Activated CD4-positive, alpha-beta T cell treated with anti-CD3 and anti-CD28 coated beads, Interleukin-2, amount 50 U/mL, for 16 hours (primary cell): ENCODE data around the gene SLC44A2.
"Not testable (repeated sequence)": the region's sequence is repeated elsewhere in the genome, so short reads cannot be mapped to it uniquely, and the experiment has no call there.

Source experiments
- DNase-seq: peaks from one replicate; pipeline ENCODE4 v3.0.0-alpha.2; 2020

The SLC44A2 gene

DNA sequence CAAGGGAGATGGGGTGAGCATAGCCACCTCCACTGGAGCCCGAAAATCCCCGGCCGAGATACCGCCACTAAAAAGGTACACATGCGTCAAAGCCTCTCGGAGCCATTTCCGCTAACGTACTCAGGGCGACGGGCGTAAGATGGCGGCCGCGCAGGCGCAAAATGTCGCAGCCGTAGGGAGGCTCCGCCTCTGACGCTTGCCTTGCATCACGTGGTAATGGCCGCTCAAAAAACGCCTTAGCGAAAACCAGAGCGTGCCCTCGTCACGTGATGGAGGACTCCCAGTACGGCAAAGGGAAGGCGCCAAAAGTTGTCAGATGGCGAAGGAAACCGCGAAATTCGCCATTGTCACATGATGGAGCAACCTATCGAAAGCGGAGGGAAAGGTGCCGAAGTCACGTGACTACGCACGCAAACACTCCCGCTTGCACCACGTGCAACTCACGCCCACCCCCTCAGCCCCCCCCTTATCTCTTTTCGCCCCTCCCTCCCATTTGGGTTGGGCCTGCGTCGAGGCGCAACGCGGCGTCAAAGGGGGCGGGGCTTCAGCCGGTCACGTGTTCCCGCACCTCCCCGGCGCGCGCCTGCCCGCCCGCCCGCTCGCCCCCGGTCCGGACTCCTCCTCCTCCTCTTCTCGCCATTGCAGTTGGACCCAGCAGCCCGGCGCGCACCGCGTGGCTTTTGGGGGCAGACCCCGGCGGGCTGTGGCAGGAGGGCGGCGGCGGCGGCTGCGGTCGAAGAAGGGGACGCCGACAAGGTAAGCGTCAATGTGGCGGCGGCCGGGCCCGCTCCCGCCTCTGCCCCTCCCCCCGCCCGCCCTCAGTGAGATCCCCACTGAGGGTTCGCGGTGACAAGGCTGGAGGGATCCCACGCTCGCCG is 28.6 kb downstream of the SLC44A2 start, which contains the start of gene ILF3:
Gene ILF3 (plus strand): TSS at position 615 of the 878 bp plus-strand sequence. CDS start 16,260 bp downstream, outside the sequence.
- DNase-seq: peak; percentile 100

DNA sequence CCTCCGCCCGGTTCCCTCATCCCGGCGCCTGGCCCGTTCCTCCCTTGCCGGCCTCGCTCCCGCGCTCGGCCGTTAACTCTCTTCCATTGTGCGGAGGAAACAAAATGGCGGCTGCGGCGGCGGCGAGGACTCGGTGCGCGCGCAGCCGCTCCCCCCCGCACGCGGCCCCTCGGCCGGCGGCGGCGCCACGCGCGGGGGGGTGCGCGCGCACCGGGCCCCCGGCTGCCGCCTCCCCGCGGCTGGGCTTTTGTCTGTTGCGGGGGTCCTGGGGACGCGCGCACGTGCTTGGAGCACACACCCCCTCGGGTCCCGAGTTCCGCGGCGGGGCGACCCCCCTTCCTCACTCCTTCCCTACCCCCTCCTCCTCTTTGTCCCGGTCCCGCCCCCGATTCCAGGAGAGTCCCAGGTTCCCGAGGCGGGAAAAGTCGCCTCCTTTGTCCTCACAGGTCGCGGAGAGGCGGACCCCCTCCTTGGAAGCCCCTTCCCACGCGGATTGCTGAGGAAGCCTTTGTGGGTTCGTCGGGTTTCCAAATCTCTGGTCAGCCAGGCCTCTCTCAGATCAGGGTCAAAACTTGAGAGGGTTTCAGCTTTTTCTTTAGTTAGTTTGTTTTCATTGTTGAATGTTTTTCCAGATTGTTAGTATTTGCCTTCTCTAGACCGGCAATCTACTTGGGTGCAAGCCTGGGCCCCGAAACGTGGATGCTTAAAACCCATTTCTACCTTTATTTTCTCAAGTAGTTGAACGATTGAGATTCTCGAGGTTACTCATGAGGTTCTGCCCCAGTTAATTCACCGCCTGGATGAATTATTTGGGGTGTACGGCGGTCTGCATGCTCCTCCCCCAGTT is 29.5 kb downstream of the SLC44A2 start:
- peak; percentile 62 for DNase-seq

GRCh38 chr19:10655457-10656312 is 30.3 kb downstream of the SLC44A2 start:
- peak; percentile 29 for DNase-seq

GRCh38 chr19:10660346-10660745 is 35.0 kb downstream of the SLC44A2 start:
- no peak for DNase-seq

DNA sequence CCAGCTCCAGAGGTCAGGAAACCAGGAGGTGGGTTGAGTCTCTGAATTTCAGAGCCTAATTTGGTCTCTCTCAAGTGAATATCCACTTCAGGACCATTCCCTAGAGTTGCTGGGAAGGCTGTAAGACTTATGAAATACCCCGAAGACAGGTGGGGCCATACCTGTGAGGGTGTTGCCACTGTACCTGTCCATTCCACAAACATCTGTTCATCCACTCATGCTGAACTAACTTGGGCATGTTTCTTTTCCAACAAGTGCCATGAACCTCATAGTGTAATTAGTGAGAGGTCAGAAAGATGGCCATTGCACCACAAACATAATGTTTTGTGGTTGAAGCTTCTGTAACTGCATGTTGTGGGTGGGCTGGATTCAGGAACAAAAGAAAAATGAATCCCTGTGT is 36.6 kb downstream of the SLC44A2 start:
- no peak for DNase-seq

GRCh38 chr19:10662384-10663251 is 37.3 kb downstream of the SLC44A2 start:
- no peak for DNase-seq

GRCh38 chr19:10663252-10663563 is 37.9 kb downstream of the SLC44A2 start:
- not testable (repeated sequence) for DNase-seq

- no peak for DNase-seq
These were observed 42.5 kb downstream of the SLC44A2 start for GRCh38 chr19:10667867-10668266.

- DNase-seq: no peak
These were observed 43.9 kb downstream of the SLC44A2 start for GRCh38 chr19:10669246-10669645.

- no peak for DNase-seq
These were observed 44.8 kb downstream of the SLC44A2 start for GRCh38 chr19:10670182-10670581.

GRCh38 chr19:10670876-10671804 is 45.8 kb downstream of the SLC44A2 start:
- DNase-seq: no peak

DNA sequence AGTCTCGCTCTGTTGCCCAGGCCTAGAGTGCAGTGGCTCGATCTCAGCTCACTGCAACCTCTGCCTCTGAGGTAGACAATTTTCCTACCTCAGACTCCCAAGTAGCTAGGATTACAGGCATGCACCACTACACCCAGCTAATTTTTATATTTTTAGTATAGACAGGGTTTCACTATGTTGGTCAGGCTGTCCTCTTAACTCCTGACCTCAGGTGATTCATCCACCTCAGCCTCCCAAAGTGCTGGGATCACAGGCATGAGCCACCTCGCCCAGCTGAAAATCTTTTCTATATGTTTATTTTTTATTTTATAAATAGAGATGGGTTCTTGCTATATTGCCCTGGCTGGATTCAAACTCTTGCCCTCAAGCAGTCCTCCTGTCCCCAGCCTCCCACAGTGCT is 46.6 kb downstream of the SLC44A2 start:
- not testable (repeated sequence) for DNase-seq

DNA sequence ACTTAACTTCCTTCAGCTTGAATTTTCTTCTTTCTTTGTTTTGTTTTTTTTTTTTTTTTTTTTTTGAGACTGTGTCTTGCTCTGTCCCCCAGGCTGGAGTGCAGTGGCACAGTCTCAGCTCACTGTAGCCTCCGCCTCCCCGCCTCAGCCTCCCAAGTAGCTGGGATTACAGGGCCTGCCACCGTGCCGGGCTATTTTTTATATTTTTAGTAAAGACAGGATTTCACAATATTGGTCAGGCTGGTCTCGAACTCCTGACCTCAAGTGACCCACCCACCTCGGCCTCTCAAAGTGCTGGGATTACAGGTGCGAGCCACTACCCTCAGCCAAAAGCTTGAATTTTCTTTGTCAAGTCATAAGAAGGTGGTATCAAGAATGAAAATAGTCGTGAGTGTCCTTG is 49.9 kb downstream of the SLC44A2 start:
- not testable (repeated sequence) for DNase-seq

DNA sequence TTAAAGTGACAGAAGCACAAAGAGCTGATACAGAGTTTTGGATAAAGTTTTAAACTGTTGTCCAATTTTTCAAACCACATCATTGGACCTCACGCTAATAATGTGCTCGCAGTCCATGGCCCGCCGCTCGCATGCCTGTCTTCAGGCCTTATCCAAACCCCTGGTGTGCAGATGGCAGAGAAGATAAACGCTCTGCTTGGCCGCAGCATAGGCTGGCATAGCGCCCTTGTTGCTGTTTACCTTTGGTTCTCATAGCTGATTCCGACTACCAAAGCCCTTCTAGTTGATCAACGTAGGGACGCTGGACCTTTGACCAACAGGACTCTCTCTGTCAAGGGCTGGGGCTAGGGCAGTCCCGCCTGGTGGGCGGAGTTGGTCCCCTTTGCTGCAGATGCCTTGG is 52.4 kb downstream of the SLC44A2 start:
- no peak for DNase-seq

GRCh38 chr19:10678813-10679212 is 53.5 kb downstream of the SLC44A2 start:
- DNase-seq: no peak

DNA sequence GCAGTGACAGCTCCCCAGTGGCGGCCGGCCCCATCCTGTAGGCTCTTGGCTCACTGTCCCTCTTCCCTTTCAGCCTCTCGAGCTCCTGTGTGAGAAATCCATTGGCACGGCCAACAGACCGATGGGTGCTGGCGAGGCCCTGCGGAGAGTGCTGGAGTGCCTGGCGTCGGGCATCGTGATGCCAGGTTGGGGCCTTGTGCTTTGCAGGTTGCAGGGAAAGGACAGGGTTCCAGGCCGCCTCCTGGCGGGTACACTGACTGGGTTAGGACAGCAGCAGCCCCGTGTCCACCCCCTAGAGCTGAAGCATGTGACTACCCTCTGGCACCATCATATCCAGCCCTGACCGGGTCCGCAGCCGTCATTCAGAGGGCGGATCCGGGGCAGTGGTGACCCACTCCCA is 54.4 kb downstream of the SLC44A2 start:
- DNase-seq: no peak

- DNase-seq: no peak
These were observed 55.3 kb downstream of the SLC44A2 start for GRCh38 chr19:10680545-10681135.

GRCh38 chr19:10681658-10682057 is 56.3 kb downstream of the SLC44A2 start:
- no peak for DNase-seq

- DNase-seq: no peak
These were observed 57.2 kb downstream of the SLC44A2 start for GRCh38 chr19:10682397-10683063.

DNA sequence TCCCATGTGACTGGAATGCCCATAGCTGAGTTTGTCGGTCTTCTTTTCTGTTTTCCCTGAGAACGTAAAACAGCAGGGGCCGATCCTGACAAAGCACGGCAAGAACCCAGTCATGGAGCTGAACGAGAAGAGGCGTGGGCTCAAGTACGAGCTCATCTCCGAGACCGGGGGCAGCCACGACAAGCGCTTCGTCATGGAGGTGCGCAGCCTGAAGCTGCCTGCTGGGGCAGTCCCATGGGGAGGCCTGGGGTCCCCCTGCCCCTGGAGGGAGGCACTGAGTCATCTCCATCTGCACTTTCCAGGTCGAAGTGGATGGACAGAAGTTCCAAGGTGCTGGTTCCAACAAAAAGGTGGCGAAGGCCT is 57.7 kb downstream of the SLC44A2 start:
- DNase-seq: no peak
